Lower leg skin (tissue), 4 donors: ENCODE measurements around the gene KLHDC8B. TPM values are rescaled to one million over a fixed set of nuclear protein-coding genes. Genes with fewer than 3 reads are reported as not detected.
"Not testable (repeated sequence)": the region's sequence is repeated elsewhere in the genome, so short reads cannot be mapped to it uniquely, and the experiment has no call there.

Experiments
- DNase-seq, 2 donors: peaks; one replicate each; pipeline ENCODE4 v3.0.0-alpha.2; 2019; ENCODE audit warnings: low spot score in 2 of 2
- H3K4me3 ChIP-seq: fragments of 200-600 bp; sonication (generic); 2 replicates; pipeline ENCODE4 v1.5.1; 2017; ENCODE audit warnings: mild to moderate bottlenecking, low read depth; ENCODE audit not compliant: poor library complexity, severe bottlenecking
- POLR2A ChIP-seq, 2 donors: fragments of 450-650 bp; IDR thresholded peaks; one replicate each; pipeline ENCODE4 v1.6.1; 2016 to 2017; ENCODE audit warnings: antibody characterized with exemption in 2 of 2, mild to moderate bottlenecking in 1 of 2, moderate library complexity in 1 of 2
- WGBS, 2 donors: methylation state at CpG; one replicate each; pipeline ENCODE4 v1.1.5; 2018; 5-methylcytosine and 5-hydroxymethylcytosine counted together
- intact Hi-C: fragments of 100-400 bp; cut with DNase I; formaldehyde crosslinking; loops from one replicate; pipeline ENCODE4 v1.15.0; 2023; ENCODE audit warnings: low total_unique reads
- total RNA-seq, 4 donors: library from RNA; depleted of rRNA; stranded (reverse); fragments of >200 nt; gene quantifications; one replicate each; pipeline ENCODE4 v1.1.0, GENCODE V29; 2016
- TF ChIP-seq, protein P1 (sequence below), 3 donors: fragments of 450-650 bp; IDR thresholded peaks; one replicate each; pipeline ENCODE4 v1.5.1; 2016; ENCODE audit warnings: antibody characterized with exemption in 3 of 3, mild to moderate bottlenecking in 3 of 3, moderate library complexity in 2 of 3

Gene KLHDC8B
- total RNA-seq, 4 donors from 2014 or later, result 52.4 to 65.2 (median 56.0) TPM

- 55 to 57% methylated on average over 7 of the region's 7 CpGs for WGBS, 2 donors
- no peak overlapping the region for H3K4me3 ChIP-seq
- intact Hi-C loops, result no loop called here
- DNase-seq, result peak in 1 of 2 donors; percentile 79
- TF ChIP-seq, protein P1, sequence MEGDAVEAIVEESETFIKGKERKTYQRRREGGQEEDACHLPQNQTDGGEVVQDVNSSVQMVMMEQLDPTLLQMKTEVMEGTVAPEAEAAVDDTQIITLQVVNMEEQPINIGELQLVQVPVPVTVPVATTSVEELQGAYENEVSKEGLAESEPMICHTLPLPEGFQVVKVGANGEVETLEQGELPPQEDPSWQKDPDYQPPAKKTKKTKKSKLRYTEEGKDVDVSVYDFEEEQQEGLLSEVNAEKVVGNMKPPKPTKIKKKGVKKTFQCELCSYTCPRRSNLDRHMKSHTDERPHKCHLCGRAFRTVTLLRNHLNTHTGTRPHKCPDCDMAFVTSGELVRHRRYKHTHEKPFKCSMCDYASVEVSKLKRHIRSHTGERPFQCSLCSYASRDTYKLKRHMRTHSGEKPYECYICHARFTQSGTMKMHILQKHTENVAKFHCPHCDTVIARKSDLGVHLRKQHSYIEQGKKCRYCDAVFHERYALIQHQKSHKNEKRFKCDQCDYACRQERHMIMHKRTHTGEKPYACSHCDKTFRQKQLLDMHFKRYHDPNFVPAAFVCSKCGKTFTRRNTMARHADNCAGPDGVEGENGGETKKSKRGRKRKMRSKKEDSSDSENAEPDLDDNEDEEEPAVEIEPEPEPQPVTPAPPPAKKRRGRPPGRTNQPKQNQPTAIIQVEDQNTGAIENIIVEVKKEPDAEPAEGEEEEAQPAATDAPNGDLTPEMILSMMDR (IDR thresholded peaks at IDR 0.05), result no peak
- TF ChIP-seq POLR2A (IDR thresholded peaks at IDR 0.05), result no peak
Observed at GRCh38 chr3:49217688-49218470, 46.5 kb downstream of the KLHDC8B start.

DNA sequence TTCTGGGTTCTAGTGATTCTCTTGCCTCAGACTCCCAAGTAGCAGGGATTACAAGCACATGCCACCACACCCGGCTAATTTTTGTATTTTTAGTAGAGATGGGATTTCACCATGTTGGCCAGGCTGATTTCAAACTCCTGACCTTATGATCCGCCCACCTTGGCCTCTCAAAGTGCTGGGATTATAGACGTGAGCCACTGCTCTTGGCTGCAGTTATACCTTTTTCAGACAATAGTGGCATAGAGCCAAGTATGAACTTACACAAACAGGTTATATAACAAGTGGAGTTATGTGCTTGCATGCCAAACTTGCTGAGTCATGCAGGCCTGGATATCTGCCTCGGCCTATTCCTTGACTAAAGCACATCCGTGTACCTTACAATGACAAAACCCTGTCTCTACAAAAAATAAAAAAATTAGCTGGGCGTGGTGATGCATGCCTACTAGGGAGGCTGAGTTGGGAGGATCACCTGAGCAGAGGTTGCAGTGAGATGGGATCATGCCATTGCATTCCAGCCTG lies 47.1 kb downstream of the KLHDC8B start:
- WGBS, 2 donors, result 13 to 14% methylated on average over 6 of the region's 6 CpGs
- intact Hi-C loops, H3K4me3 ChIP-seq: not testable (repeated sequence)
- DNase-seq, result peak; percentile 87 to 90

DNA sequence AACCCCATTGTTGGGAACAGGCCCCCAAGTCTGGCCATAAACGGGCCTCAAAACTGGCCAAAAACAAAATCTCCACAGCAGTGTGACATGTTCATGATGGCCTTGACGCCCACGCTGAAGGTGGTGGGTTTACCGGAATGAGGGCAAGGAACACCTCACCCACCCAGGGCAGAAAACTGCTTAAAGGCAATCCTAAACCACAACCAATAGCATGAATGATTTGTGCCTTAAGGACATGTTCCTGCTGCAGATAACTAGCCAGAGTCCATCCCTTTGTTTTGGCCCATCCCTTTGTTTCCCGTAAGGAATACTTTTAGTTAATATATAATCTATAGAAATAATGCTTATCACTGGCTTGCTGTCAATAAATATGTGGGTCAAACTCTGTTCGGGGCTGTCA lies 47.7 kb downstream of the KLHDC8B start:
- DNase-seq, result no peak
- TF ChIP-seq, protein P1 (IDR thresholded peaks at IDR 0.05), result no peak
- WGBS, 2 donors, result 84 to 91% methylated on average over 6 of the region's 6 CpGs
- no peak overlapping the region for H3K4me3 ChIP-seq
- intact Hi-C loops, result no loop called here

DNA sequence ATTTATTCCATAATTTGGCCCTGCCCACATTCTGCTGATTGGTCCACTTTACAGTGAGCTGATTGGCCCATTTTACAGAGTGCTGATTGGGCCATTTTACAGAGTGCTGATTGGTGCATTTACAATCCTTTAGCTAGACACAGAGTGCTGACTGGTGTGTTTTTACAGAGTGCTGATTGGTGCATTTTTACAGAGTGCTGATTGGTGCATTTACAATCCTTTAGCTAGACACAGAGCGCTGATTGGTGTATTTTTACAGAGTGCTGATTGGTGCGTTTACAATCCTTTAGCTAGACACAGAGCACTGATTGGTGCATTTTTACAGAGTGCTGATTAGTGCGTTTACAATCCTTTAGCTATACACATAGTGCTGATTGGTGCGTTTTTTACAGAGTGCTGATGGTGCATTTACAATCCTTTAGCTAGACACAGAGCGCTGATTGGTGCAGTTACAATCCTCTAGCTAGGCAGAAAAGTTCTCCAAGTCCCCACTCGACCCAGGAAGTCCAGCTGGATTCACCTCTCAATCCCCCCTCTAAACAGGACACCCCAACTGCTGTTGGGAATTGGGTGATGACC lies 49.7 kb downstream of the KLHDC8B start:
- whole genome bisulfite sequencing, 2 donors, result 92 to 93% methylated on average over 6 of the region's 6 CpGs
- H3K4me3 ChIP-seq, intact Hi-C loops, DNase-seq: not testable (repeated sequence)

GRCh38 chr3:49222002-49222401 lies 50.6 kb downstream of the KLHDC8B start:
- no peak for TF ChIP-seq POLR2A (IDR thresholded peaks at IDR 0.05)
- intact Hi-C loops, result no loop called here
- no peak overlapping the region for H3K4me3 ChIP-seq
- no peak for DNase-seq
- 61 to 68% methylated on average over 3 of the region's 3 CpGs for WGBS, 2 donors

Other genes starting within 250 kb of the KLHDC8B start
- 10 to 100 TPM; 23.4 to 41.9 (median 36.0) TPM for gene P4HTM, start 181.4 kb upstream of the KLHDC8B start, total RNA-seq
- 10 to 100 TPM; 39.5 to 86.9 (median 49.8) TPM for gene WDR6, start 164.2 kb upstream of the KLHDC8B start, total RNA-seq
- 10 to 100 TPM; 51.5 to 78.4 (median 62.1) TPM for gene DALRD3, start 153.0 kb upstream of the KLHDC8B start, total RNA-seq
- gene NDUFAF3, start 149.5 kb upstream of the KLHDC8B start, total RNA-seq, result 10 to 100 TPM; 24.2 to 85.9 (median 65.0) TPM
- 100 to 1,000 TPM; 205 to 275 (median 222) TPM for gene IMPDH2, start 142.2 kb upstream of the KLHDC8B start, total RNA-seq
- 100 to 1,000 TPM in 1 of 4 donors, 10 to 100 TPM in 3; 72.4 to 106 (median 84.2) TPM for gene QRICH1, start 77.5 kb upstream of the KLHDC8B start, total RNA-seq
- 100 to 1,000 TPM; 229 to 459 (median 321) TPM for gene QARS1, start 66.8 kb upstream of the KLHDC8B start, total RNA-seq
- 100 to 1,000 TPM in 1 of 4 donors, 10 to 100 TPM in 3; 71.6 to 151 (median 77.4) TPM for gene USP19, start 50.8 kb upstream of the KLHDC8B start, total RNA-seq
- gene LAMB2, start 38.5 kb upstream of the KLHDC8B start, total RNA-seq, result 100 to 1,000 TPM; 312 to 485 (median 356) TPM
- gene CCDC71, start 5.3 kb upstream of the KLHDC8B start, total RNA-seq, result 10 to 100 TPM; 28.0 to 39.9 (median 33.7) TPM
- 1 to 10 TPM; 3.1 to 8.6 (median 5.0) TPM for gene C3orf62, start 105.6 kb downstream of the KLHDC8B start, total RNA-seq
- 10 to 100 TPM; 29.9 to 34.2 (median 31.5) TPM for gene USP4, start 168.5 kb downstream of the KLHDC8B start, total RNA-seq
- gene GPX1, start 186.8 kb downstream of the KLHDC8B start, total RNA-seq, result 100 to 1,000 TPM; 116 to 224 (median 161) TPM
- 100 to 1,000 TPM; 266 to 511 (median 312) TPM for gene RHOA, start 240.4 kb downstream of the KLHDC8B start, total RNA-seq
- 10 to 100 TPM in 3 of 4 donors, 1 to 10 TPM in 1; 6.6 to 26.4 (median 14.1) TPM for gene TCTA, start 240.8 kb downstream of the KLHDC8B start, total RNA-seq